HG03565 (cell line): ENCODE results near the gene PPIL3.
"Not testable (repeated sequence)": the region's sequence is repeated elsewhere in the genome, so short reads cannot be mapped to it uniquely, and the experiment has no call there.

Source experiments
- ATAC-seq: cut with Tn5 transposase; IDR thresholded peaks from one replicate; pipeline ENCODE4 v1.9.1; 2021; ENCODE audit warnings: mild to moderate bottlenecking, moderate library complexity; ENCODE audit not compliant: unreplicated experiment

Gene PPIL3

DNA sequence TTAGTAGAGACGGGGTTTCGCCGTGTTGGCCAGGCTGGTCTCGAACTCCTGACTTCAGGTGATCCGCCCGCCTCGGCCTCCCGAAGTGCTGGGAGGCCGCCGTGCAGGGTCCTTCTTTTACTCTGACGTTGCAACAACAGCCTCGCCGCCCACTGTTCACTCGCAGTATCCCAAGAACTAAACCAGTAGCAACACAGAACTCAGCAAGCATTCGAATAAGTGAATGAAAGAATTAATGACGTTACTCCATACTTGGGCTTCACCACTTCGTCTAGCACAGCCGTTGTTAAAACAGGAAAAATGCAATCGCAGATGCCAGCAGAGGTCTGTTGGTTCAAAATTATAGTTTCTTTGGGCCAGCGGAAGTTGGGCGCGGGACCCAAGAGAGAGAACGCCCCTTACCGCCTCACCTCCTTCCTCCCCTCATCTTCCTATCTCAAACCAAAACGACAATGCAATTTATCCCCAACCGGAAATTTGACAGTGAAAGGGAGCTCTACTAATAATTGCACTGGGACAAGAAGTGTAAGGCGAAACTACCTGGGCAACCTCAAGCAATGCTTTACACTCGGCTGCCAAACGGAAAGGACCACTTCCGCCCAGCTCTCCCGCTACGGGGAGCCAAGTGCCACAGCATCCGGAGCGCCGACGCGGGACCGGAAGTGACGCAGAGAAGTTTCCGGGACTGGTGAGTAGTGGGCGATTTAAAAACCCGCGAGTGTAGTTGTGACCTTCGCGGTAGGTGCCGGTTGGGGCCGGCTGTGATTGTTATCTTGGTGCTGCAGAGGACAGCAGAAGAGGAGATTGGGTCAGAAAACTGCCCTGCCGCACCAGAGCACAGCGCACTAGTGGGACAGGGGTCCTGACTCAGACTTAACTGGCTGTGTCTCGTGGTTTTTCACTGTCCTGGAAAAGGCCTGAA lies at the start of gene PPIL3, which contains the start of gene NIF3L1:
Gene PPIL3, minus strand, starts transcription at position 374 of the 922 bp plus-strand sequence. CDS start 1,462 bp downstream, outside the sequence.
Gene NIF3L1, plus strand, starts transcription at position 668 of the 922 bp plus-strand sequence. CDS start 2,573 bp downstream, outside the sequence.
- peak; percentile 78 for ATAC-seq

DNA sequence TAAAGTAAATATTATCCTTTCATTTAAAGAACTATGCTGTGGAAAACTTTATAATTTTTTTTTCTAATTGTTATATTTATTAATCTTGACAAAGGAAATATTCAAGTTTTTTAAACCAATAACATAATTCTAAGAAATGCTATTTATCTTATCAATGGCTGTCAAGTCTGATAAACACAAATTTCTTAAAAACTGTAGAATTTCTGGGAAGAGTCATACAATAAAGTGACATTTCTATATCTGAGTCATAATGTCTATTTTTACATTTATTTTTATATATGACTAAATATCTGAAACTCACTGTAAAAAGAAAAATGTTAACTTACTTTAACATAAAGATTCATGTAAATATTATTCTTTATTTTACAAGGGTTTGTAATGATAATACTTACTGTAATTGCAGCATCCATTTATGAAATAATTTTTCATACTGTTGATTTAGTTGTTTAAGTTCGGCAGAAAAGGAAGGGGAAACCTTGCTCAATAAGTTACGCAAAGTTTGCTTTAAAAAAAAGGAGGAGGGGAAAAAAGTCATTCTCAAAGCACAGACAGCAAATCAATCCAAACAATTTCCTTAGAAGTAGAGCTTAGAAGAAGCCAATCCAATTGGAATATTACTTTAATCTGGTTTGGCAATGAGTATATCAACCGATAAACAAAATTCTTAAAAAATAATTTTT lies 42.2 kb upstream of the PPIL3 start:
- no peak for ATAC-seq

DNA sequence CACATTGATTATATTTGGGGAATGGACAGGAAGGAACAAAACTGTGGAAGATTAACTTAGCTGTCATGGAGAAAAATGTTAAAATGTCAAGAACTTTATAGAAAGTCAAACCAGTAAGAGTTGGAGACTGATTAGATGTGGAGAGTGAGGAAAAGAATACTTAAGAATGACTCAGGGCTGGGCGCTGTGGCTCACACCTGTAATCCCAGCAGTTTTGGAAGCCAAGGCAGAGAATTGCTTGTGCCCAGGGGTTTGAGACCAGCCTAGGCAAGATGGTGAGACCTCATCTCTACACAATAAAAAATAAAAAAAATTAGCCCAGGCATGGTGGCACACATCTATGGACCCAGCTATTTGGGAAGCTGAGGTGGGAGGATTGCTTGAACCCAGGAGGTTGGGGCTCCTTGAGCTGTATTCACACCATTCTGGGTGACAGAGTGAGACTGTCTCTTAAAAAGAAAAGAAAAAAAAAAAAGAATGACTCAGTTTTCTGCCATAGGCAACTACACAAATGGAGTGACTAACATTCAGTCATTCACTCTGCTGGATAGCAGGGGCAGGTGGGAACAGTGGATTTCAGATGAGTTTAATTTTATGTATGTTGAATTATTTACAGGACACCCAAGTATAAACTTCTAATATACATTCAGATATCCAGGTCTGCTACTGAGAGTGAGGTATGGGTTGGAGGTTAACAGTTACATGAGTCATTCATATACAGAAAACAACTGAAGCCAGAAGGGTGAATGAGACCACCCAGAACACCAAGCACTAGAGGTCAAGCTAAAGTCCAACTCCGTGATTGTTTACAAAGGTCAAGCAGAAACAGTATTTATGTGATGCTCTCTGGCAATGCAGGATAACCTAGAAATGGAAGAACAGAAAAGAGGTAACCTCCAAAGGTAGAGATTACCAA lies 40.7 kb upstream of the PPIL3 start:
- no peak for ATAC-seq

- ATAC-seq = no peak
Observed at GRCh38 chr2:200922439-200922838, 33.6 kb upstream of the PPIL3 start.

GRCh38 chr2:200913654-200914053 lies 24.8 kb upstream of the PPIL3 start:
- no peak for ATAC-seq

GRCh38 chr2:200909958-200910357 lies 21.1 kb upstream of the PPIL3 start:
- no peak for ATAC-seq

GRCh38 chr2:200905618-200906296 lies 16.9 kb upstream of the PPIL3 start:
- ATAC-seq = no peak

GRCh38 chr2:200901459-200902072 lies 12.7 kb upstream of the PPIL3 start:
- peak; percentile 96 for ATAC-seq

DNA sequence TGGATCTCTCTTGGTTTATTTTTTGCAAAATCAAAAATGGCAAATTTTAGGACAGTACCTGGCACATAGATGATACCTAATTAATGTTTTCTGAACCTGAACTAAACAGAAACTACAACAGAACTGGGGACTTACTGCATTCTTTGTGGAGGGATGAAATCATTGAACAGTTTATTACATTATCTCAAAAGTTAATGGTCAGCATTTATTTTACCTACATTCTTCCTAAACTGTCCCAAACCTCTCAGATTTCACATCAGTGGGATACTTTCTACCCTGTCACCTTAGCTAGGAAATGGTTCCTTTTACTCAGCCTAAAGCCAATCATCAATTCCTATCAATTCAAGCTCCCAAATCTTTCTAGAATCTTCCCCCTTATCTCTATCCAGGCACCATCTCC lies 10.6 kb upstream of the PPIL3 start:
- no peak for ATAC-seq

GRCh38 chr2:200881715-200882249 lies 7.1 kb downstream of the PPIL3 start:
- ATAC-seq = not testable (repeated sequence)

- no peak for ATAC-seq
Observed at GRCh38 chr2:200878289-200878880, 10.5 kb downstream of the PPIL3 start.

DNA sequence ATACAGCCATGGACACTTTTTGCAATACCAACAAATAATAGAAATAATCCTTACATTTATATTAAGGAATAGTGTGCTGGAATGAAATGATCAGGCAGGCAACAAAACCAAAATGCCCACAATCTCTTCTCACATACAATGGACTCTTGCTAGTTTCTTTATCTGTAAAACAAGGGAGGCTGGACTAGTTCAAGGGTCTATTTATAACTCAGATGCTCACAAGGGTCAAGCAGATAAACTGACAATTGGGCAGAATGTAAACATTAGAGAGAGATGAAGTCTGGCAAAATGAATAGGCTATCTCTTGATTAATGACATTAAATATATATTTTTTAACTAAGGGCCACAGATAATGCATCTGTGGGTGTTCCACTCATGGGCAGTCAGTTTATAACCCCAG lies 11.4 kb downstream of the PPIL3 start:
- no peak for ATAC-seq

GRCh38 chr2:200873560-200873959 lies 15.3 kb downstream of the PPIL3 start:
- ATAC-seq = no peak

GRCh38 chr2:200871151-200871550 lies 17.7 kb downstream of the PPIL3 start:
- no peak for ATAC-seq

DNA sequence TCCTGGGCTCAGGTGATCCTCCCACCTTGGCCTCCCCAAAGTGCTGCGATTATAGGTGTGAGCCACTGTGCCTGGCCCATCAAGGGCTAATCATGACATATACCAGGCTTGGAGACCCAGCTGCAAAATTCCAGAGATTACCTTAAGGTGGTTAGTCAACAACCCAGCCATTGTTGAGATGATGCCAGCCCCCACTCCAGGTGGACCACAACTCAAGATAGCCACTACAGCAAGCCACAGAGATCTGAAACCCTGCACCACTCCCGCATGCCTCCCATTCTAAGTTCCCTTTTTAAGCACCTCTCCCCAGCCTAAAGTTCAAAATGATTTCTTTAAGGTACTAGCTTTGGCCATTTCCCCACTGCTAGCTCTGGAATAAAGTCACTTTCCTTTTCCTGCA lies 19.9 kb downstream of the PPIL3 start:
- ATAC-seq = no peak

GRCh38 chr2:200864176-200865034 lies 24.5 kb downstream of the PPIL3 start, which contains the start of gene CLK1:
TSS of gene CLK1 (minus strand) at chr2:200864658. CDS start at chr2:200861862, 2,796 bp downstream.
- ATAC-seq = peak; percentile 79

DNA sequence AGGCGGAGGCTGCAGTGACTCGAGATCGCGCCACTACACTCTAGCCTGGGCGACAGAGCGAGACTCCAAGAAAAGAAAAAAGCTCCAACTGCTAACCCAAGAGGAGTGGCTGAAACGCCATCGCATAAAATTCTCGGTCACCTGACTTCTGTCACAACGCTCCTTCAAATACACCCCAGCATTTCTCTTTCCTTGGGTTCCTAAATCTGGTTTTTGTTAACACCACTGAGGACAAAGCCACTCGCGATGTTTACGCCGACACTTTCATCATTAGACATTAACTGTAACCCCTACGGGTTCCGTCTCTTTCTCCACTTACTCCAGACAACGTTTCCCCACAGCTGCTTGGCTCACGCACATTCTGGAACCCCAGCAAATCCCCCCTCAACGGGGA lies 25.1 kb downstream of the PPIL3 start:
- ATAC-seq = no peak

DNA sequence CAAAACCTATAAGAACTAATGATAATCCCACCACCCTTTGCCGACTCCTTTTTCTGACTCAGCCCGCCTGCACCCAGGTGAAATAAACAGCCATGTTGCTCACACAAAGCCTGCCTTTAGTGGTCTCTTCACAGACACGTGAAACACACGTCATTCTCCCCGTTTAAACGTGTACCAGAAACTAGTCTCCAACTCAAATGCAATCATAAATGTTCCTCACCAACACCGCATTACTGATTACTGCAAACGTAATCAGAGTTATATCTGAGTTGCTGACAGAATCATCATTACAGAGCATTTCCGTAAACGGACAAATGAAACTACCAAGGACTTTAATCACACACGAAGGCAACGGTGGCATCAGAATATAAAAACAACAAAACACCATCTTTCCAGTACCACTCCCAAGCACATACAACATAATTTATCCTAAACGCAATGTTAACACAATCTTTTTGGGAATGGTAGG lies 26.3 kb downstream of the PPIL3 start:
- ATAC-seq = no peak
